Stimulated activated CD4-positive, alpha-beta T cell treated with anti-CD3 and anti-CD28 coated beads, TNF-alpha, amount 100 ng/mL, for 1 hour (primary cell): Measurements from ENCODE around the gene PARP4.
"Not testable (repeated sequence)": the region's sequence is repeated elsewhere in the genome, so short reads cannot be mapped to it uniquely, and the experiment has no call there.

Source experiments
- DNase-seq, 3 donors: peaks; one replicate each; pipeline ENCODE4 v3.0.0-alpha.2; 2020; ENCODE audit warnings: low read depth in 3 of 3, low spot score in 1 of 3

PARP4 gene

GRCh38 chr13:24371273-24371672, 141.3 kb downstream of the PARP4 start:
- DNase-seq = not testable (repeated sequence)
